Measurements from ENCODE around the gene C3orf22. TPM values are rescaled to one million over a fixed set of nuclear protein-coding genes. Genes with fewer than 3 reads are reported as not detected.

Gene C3orf22
- total RNA-seq, 4 donors from 2014 or later, result not detected

GRCh38 chr3:126580746-126581145 lies 22.0 kb upstream of the C3orf22 start:
- DNase-seq, result no peak
- no peak overlapping the region for H3K4me3 ChIP-seq
- no peaks in the 10 kb centered on the region for H3K27me3 ChIP-seq
- TF ChIP-seq POLR2AphosphoS5 (IDR thresholded peaks at IDR 0.05) (no peak), POLR2A (IDR thresholded peaks at IDR 0.05) (no peak), EP300 (IDR thresholded peaks at IDR 0.05; ENCODE audit: low read depth) (no peak)
- TF ChIP-seq, protein P1, sequence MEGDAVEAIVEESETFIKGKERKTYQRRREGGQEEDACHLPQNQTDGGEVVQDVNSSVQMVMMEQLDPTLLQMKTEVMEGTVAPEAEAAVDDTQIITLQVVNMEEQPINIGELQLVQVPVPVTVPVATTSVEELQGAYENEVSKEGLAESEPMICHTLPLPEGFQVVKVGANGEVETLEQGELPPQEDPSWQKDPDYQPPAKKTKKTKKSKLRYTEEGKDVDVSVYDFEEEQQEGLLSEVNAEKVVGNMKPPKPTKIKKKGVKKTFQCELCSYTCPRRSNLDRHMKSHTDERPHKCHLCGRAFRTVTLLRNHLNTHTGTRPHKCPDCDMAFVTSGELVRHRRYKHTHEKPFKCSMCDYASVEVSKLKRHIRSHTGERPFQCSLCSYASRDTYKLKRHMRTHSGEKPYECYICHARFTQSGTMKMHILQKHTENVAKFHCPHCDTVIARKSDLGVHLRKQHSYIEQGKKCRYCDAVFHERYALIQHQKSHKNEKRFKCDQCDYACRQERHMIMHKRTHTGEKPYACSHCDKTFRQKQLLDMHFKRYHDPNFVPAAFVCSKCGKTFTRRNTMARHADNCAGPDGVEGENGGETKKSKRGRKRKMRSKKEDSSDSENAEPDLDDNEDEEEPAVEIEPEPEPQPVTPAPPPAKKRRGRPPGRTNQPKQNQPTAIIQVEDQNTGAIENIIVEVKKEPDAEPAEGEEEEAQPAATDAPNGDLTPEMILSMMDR (IDR thresholded peaks at IDR 0.05), result no peak
- H3K27ac ChIP-seq, result no peak overlapping the region
- 84 to 100% methylated on average over 1 to 5 of the region's 5 CpGs for WGBS, 2 donors (ENCODE audit: low coverage in 1 of 2)
- no peaks in the 10 kb centered on the region for H3K36me3 ChIP-seq
- no peaks in the 10 kb centered on the region for H3K4me1 ChIP-seq
- intact Hi-C loops (cut with DNase I; ENCODE audit: low total_unique reads), result no loop called here
- in situ Hi-C loops (cut with MboI; ENCODE audit: low pct_ligation_motif_present in 1 of 4, low pct_unique_long_range_greater_than_20kb in 1 of 4, low sequenced_read_pairs in 3 of 4), result no loop called here
- no peaks in the 10 kb centered on the region for H3K9me3 ChIP-seq

DNA sequence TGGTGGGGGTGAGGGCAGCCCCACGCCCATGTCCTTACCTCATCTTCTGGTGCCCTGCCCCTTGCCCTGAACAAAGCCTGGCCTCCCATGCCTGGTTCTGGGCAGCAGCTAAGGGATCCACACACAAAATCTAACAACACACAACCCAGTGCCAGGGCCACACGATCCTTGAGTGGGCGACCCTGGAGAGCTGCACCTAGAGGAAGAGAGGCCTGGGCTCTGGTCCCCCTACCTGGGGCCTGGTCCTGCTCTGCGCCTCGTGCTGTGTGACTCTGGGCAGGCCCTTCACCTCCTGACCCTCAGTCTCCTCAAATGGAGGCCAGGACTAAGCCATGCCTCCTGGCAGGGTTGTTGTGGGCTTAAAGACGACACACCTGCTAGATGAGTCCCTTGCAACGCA lies 20.0 kb upstream of the C3orf22 start:
- no peaks in the 10 kb centered on the region for H3K36me3 ChIP-seq
- WGBS, 2 donors (ENCODE audit: low coverage in 1 of 2), result 87% methylated on average over 7 of the region's 7 CpGs; no CpG with 5 or more reads in 1 of the 2 donors
- H3K27ac ChIP-seq, result no peak overlapping the region
- no peak for TF ChIP-seq POLR2AphosphoS5 (IDR thresholded peaks at IDR 0.05)
- no peak for TF ChIP-seq EP300 (IDR thresholded peaks at IDR 0.05; ENCODE audit: low read depth)
- TF ChIP-seq POLR2A (IDR thresholded peaks at IDR 0.05), result no peak
- TF ChIP-seq, protein P1 (IDR thresholded peaks at IDR 0.05), result no peak
- no peaks in the 10 kb centered on the region for H3K27me3 ChIP-seq
- in situ Hi-C loops (cut with MboI; ENCODE audit: low pct_ligation_motif_present in 1 of 4, low pct_unique_long_range_greater_than_20kb in 1 of 4, low sequenced_read_pairs in 3 of 4) (no loop called here), intact Hi-C loops (cut with DNase I; ENCODE audit: low total_unique reads) (no loop called here)
- H3K9me3 ChIP-seq, result no peaks in the 10 kb centered on the region
- H3K4me3 ChIP-seq, result no peak overlapping the region
- DNase-seq, result no peak
- H3K4me1 ChIP-seq, result no peaks in the 10 kb centered on the region

DNA sequence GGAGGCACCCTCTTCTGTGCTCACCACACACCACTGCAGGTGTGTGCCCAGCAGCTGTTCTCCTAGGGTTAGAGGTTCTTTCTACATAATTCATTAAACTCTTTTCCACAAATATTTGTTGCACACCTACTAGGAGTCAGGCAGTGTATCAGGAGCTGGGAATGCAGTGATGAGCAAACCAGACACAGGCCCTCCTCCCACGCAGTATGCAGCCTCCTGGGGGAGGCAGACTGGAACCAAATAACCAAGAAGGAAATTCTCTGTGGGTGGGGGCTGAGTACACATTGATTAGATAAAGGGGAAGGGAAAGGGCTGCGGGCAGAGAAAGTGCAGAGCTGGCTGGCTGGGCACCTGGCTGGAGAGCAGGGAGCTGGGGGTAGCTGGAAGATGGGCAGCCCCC lies 18.5 kb upstream of the C3orf22 start:
- intact Hi-C loops (cut with DNase I; ENCODE audit: low total_unique reads), result no loop called here
- 50% methylated on average over 2 of the region's 2 CpGs; no CpG with 5 or more reads in 1 of the 2 donors for WGBS, 2 donors (ENCODE audit: low coverage in 1 of 2)
- Histone ChIP-seq H3K27me3 (no peaks in the 10 kb centered on the region), H3K27ac (no peak overlapping the region), H3K9me3 (no peaks in the 10 kb centered on the region), H3K4me3 (no peak overlapping the region), H3K4me1 (no peaks in the 10 kb centered on the region), H3K36me3 (no peaks in the 10 kb centered on the region)
- TF ChIP-seq POLR2A (IDR thresholded peaks at IDR 0.05), result no peak
- TF ChIP-seq, protein P1 (IDR thresholded peaks at IDR 0.05), result no peak
- no peak for TF ChIP-seq EP300 (IDR thresholded peaks at IDR 0.05; ENCODE audit: low read depth)
- TF ChIP-seq POLR2AphosphoS5 (IDR thresholded peaks at IDR 0.05), result no peak
- no peak for DNase-seq
- in situ Hi-C loops (cut with MboI; ENCODE audit: low pct_ligation_motif_present in 1 of 4, low pct_unique_long_range_greater_than_20kb in 1 of 4, low sequenced_read_pairs in 3 of 4), result no loop called here

GRCh38 chr3:126573492-126574117 lies 14.9 kb upstream of the C3orf22 start:
- no peaks in the 10 kb centered on the region for H3K4me1 ChIP-seq
- no peak overlapping the region for H3K4me3 ChIP-seq
- TF ChIP-seq POLR2A (IDR thresholded peaks at IDR 0.05), result no peak
- TF ChIP-seq, protein P1 (IDR thresholded peaks at IDR 0.05), result no peak
- TF ChIP-seq EP300 (IDR thresholded peaks at IDR 0.05; ENCODE audit: low read depth), result no peak
- no peak for TF ChIP-seq POLR2AphosphoS5 (IDR thresholded peaks at IDR 0.05)
- 42 to 54% methylated on average over 5 to 15 of the region's 15 CpGs for WGBS, 2 donors (ENCODE audit: low coverage in 1 of 2)
- H3K9me3 ChIP-seq, result no peaks in the 10 kb centered on the region
- H3K27ac ChIP-seq, result no peak overlapping the region
- no peaks in the 10 kb centered on the region for H3K27me3 ChIP-seq
- DNase-seq, result peak; percentile 55
- H3K36me3 ChIP-seq, result no peaks in the 10 kb centered on the region
- in situ Hi-C loops (cut with MboI; ENCODE audit: low pct_ligation_motif_present in 1 of 4, low pct_unique_long_range_greater_than_20kb in 1 of 4, low sequenced_read_pairs in 3 of 4) (no loop called here), intact Hi-C loops (cut with DNase I; ENCODE audit: low total_unique reads) (no loop called here)
